Activated CD8-positive, alpha-beta T cell treated with anti-CD3 and anti-CD28 coated beads for 36 hours (primary cell): ENCODE measurements around the gene PPP1R10. TPM values are rescaled to one million over a fixed set of nuclear protein-coding genes. Genes with fewer than 3 reads are reported as not detected.

Experiments
- ATAC-seq: fragments of 200-7000 bp; cut with Tn5 transposase; one replicate; pipeline ENCODE4 v1.10.0; 2021; ENCODE audit warnings: mild to moderate bottlenecking, moderate library complexity
- CTCF ChIA-PET: fragments of 350-600 bp; sonication (Branson Sonifier 250); formaldehyde crosslinking; loops from one replicate; lab custom pipeline; 2021; ENCODE audit warnings: antibody characterized with exemption; lab: Charles Lee
- POLR2A ChIA-PET: fragments of 350-600 bp; sonication (Branson Sonifier 250); formaldehyde crosslinking; loops from one replicate; lab custom pipeline; 2021; ENCODE audit warnings: antibody characterized with exemption; lab: Charles Lee
- DNase-seq: peaks from one replicate; pipeline ENCODE4 v3.0.0-alpha.2; 2020
- H3K27ac Mint-ChIP-seq: one replicate; pipeline ENCODE4 v1.8.0; 2021; ENCODE audit warnings: mild to moderate bottlenecking, mixed read lengths
- H3K27me3 Mint-ChIP-seq: one replicate; pipeline ENCODE4 v1.8.0; 2021; ENCODE audit warnings: mixed read lengths
- H3K36me3 Mint-ChIP-seq: one replicate; pipeline ENCODE4 v1.8.0; 2021; ENCODE audit warnings: low read depth, mixed read lengths
- H3K4me1 Mint-ChIP-seq: one replicate; pipeline ENCODE4 v1.8.0; 2021; ENCODE audit warnings: low read depth, mixed read lengths
- H3K4me3 Mint-ChIP-seq: one replicate; pipeline ENCODE4 v1.8.0; 2021; ENCODE audit warnings: mild to moderate bottlenecking, moderate library complexity, mixed read lengths
- H3K9me3 Mint-ChIP-seq: one replicate; pipeline ENCODE4 v1.8.0; 2021; ENCODE audit warnings: mixed read lengths
- intact Hi-C: fragments of 100-400 bp; cut with micrococcal nuclease; formaldehyde crosslinking; loops from one replicate; pipeline ENCODE4 v1.10.0; 2022
- total RNA-seq, 2 experiments: library from RNA; stranded (reverse); gene quantifications; one replicate each; pipeline ENCODE4 v1.2.3, GENCODE V29; 2021
- TF ChIP-seq, protein P1 (sequence below): fragments of 200-600 bp; IDR thresholded peaks from one replicate; pipeline ENCODE4 v1.8.0; 2022; ENCODE audit warnings: antibody characterized with exemption, mild to moderate bottlenecking

PPP1R10 gene
- total RNA-seq, 2 experiments from 2014 or later = 59.0 to 59.8 TPM

DNA sequence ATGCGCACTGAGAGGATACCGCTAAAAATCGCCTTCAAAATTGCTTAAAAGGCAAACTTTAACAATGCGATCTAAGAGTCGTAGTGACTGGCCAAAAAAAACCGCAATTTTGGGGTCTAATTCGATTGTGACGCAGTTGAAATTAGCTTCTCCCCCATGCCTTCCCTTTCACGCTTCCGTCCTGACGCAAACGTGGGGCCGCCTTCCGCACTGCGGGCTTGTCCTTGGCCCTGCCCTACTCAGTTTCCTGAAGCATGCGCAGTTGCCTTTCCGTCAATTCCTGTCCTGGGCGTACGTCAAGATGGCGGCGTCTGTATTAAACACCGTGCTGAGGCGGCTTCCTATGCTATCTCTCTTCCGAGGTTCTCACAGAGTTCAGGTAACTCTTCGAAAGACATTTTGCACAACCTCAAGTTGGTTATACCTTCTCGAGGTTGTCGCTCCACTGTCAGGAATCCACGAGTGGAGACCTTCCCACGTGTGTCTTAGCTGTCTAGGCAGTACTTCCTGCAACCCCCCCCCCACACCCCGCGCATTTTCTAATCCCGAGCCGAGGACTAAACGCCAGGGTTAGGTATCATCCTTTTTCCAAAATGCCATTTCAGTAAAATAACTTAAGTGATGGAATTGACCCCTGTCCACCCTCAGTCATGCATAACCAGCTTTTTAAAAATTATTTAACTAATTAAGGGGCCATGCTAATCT lies 674 bp upstream of the PPP1R10 start, which contains the start of gene MRPS18B:
TSS of gene MRPS18B (plus strand) at position 276 of the 705 bp plus-strand sequence. CDS start at position 302, 26 bp downstream.
- Mint-ChIP-seq H3K4me1 (peaks cover 37% of the 10 kb centered on the region), H3K27me3 (no peaks in the 10 kb centered on the region), H3K27ac (peak within 1 kb of the TSS; percentile 98), H3K36me3 (peaks cover 66% of the 10 kb centered on the region), H3K4me3 (peak within 1 kb of the TSS; percentile 95), H3K9me3 (no peaks in the 10 kb centered on the region)
- ATAC-seq (peak; percentile 82), DNase-seq (peak; percentile 99)
- POLR2A ChIA-PET = interaction anchor here (0.6 to 2.8 kb wide), 37 partner anchors 7 to 828 kb away, joined by 3 to 27 read pairs (median 4); partner anchors contain the start of genes ABCF1, ATAT1, DHX16 and GNL1
- TF ChIP-seq, protein P1, sequence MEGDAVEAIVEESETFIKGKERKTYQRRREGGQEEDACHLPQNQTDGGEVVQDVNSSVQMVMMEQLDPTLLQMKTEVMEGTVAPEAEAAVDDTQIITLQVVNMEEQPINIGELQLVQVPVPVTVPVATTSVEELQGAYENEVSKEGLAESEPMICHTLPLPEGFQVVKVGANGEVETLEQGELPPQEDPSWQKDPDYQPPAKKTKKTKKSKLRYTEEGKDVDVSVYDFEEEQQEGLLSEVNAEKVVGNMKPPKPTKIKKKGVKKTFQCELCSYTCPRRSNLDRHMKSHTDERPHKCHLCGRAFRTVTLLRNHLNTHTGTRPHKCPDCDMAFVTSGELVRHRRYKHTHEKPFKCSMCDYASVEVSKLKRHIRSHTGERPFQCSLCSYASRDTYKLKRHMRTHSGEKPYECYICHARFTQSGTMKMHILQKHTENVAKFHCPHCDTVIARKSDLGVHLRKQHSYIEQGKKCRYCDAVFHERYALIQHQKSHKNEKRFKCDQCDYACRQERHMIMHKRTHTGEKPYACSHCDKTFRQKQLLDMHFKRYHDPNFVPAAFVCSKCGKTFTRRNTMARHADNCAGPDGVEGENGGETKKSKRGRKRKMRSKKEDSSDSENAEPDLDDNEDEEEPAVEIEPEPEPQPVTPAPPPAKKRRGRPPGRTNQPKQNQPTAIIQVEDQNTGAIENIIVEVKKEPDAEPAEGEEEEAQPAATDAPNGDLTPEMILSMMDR = no peak
- CTCF ChIA-PET = interaction anchor here (0.9 to 2.7 kb wide), 15 partner anchors 9 to 259 kb away, joined by 3 to 25 read pairs (median 4); partner anchors contain the start of gene ATAT1
- intact Hi-C loops = loop anchor here (2.0 to 5.0 kb wide), 3 partner anchors 65 to 130 kb away; partner anchors contain the start of genes HLA-E and TUBB

DNA sequence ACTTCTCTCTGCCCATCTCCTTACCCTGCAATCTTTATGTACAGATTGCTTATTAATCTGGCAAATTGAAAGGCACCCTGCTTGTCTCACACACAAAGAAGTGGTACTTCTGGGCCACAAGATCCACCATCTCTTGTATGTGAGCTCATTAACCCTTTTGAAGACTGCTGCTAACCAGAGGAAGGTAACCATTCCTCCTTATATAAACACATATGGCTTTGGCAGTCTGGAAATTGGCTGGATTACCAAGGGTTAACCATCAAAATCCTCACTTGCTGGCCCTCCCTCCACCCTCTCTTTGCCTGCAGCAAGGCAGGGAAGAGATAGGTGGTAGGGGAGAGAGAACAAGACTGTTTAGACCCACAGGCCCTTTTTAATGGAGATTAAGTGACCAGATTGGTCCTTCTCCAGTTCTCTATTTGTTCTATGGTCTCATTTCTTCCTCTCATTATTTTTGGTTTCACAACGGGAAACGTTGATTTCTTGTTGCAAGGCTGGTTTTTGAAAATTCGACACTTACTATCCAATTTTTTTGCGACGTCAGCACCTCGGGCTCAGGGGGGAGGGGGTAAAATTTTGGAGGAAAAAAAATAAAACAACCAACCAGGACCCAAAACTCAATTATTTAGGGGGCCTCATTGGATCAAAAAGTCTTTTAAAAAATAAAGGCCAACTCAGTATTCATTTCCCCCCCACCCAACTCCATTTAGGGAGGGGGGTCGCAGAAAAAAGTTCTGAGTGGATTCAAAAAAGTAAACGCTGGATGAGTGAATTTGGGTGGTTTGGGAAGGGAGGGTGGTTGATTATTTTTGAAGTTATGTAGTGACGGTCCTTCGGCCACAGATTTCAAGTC lies 859 bp downstream of the PPP1R10 start:
- ChIA-PET POLR2A (interaction anchor here (0.6 to 5.3 kb wide), 36 partner anchors 10 to 582 kb away, joined by 3 to 121 read pairs (median 5); partner anchors contain the start of genes ABCF1, ATAT1, C6orf136 and DHX16), CTCF (interaction anchor here (1.5 to 4.7 kb wide), 3 partner anchors 19 to 105 kb away, joined by 5 to 50 read pairs (median 6); partner anchors contain the start of gene TUBB)
- Mint-ChIP-seq H3K4me3 (peak overlapping the region; percentile 95), H3K27me3 (no peaks in the 10 kb centered on the region), H3K36me3 (peaks cover 73% of the 10 kb centered on the region), H3K9me3 (no peaks in the 10 kb centered on the region), H3K4me1 (peaks cover 45% of the 10 kb centered on the region), H3K27ac (peak overlapping the region; percentile 98)
- intact Hi-C loops = loop anchor here (2.0 to 5.0 kb wide), 3 partner anchors 66 to 129 kb away; partner anchors contain the start of genes HLA-E and TUBB
- ATAC-seq (no peak), DNase-seq (no peak)
- TF ChIP-seq, protein P1 = no peak

DNA sequence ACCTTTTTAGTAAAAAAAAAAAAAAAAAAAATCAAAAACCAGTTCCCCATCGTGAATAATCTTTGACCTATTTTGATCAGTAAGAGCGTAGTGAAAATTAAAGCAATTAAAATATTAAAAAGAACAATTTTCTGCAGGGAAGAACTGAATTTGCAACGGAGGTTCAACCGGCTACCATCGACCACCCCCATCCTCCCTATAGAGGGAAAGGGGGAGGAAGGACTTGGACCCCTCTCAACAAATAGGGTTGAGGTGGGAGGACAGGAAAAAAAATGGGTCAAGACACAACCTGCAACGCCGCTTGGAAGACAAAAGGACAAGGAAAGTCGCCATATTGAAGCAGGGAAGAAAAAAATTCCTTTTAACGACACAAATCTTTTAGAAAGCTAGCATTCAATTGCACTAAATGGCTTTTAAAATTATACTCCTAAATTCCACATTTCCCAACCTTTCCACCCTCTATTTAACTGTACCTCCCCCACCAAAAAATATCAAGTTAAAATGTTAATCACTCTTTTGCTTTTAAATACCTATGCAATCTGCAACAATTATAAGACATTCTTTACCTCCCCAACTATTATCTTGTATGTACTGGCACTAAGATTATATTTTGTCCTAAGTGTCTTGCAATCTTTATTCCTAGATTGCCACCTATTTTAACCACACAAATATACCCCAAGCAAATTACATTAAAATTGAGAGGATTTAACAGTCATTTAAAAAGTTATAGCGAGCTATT lies 1.7 kb downstream of the PPP1R10 start:
- CTCF ChIA-PET = interaction anchor here (0.8 to 4.7 kb wide), 8 partner anchors 9 to 119 kb away, joined by 3 to 50 read pairs (median 4); partner anchors contain the start of gene TUBB
- peak overlapping the region; percentile 98 for H3K27ac Mint-ChIP-seq
- H3K36me3 Mint-ChIP-seq = peaks cover 76% of the 10 kb centered on the region
- TF ChIP-seq, protein P1 = no peak
- H3K4me1 Mint-ChIP-seq = peaks cover 50% of the 10 kb centered on the region
- H3K4me3 Mint-ChIP-seq = peak overlapping the region; percentile 95
- no peaks in the 10 kb centered on the region for H3K9me3 Mint-ChIP-seq
- DNase-seq = peak; percentile 44
- POLR2A ChIA-PET = interaction anchor here (0.6 to 5.3 kb wide), 49 partner anchors 11 to 583 kb away, joined by 3 to 121 read pairs (median 4); partner anchors contain the start of genes ABCF1, ATAT1, C6orf136 and DHX16
- intact Hi-C loops = loop anchor here (5.0 kb wide), 2 partner anchors 67 to 128 kb away; partner anchors contain the start of gene HLA-E
- no peaks in the 10 kb centered on the region for H3K27me3 Mint-ChIP-seq
- ATAC-seq = no peak

DNA sequence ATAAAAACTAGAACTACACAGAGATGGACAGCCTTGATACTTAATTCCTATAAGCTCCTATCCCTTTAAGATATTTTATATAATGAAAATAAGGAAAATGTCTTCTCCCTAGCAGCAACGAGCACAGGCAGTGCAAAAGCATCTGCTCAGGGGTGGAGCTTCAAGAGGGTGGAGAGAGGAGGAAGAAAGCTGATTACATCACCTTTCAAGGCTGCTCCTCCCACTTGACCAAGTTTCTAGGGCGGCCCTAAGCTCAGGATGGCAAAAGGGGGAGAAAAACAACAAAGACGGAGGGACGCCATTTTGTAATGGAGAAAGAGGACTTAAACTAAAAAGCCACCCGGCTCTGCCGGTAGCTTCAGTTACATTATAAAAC lies 2.2 kb downstream of the PPP1R10 start:
- no peaks in the 10 kb centered on the region for H3K9me3 Mint-ChIP-seq
- no peaks in the 10 kb centered on the region for H3K27me3 Mint-ChIP-seq
- TF ChIP-seq, protein P1 = no peak
- H3K27ac Mint-ChIP-seq = peak overlapping the region; percentile 98
- peak overlapping the region; percentile 95 for H3K4me3 Mint-ChIP-seq
- peaks cover 81% of the 10 kb centered on the region for H3K36me3 Mint-ChIP-seq
- ATAC-seq = peak; percentile 66
- ChIA-PET CTCF (interaction anchor here (0.8 to 4.7 kb wide), 8 partner anchors 9 to 119 kb away, joined by 3 to 50 read pairs (median 4); partner anchors contain the start of gene TUBB), POLR2A (interaction anchor here (0.6 to 5.3 kb wide), 38 partner anchors 11 to 298 kb away, joined by 3 to 121 read pairs (median 4); partner anchors contain the start of genes ABCF1, ATAT1, C6orf136 and DHX16)
- peaks cover 52% of the 10 kb centered on the region for H3K4me1 Mint-ChIP-seq
- intact Hi-C loops = loop anchor here (5.0 kb wide), 2 partner anchors 67 to 128 kb away; partner anchors contain the start of gene HLA-E
- DNase-seq = peak; percentile 90
